Measurements from ENCODE around the gene DNASE1L3.
"Not testable (repeated sequence)": the region's sequence is repeated elsewhere in the genome, so short reads cannot be mapped to it uniquely, and the experiment has no call there.

Gene DNASE1L3

GRCh38 chr3:58210761-58211460 is at the start of gene DNASE1L3:
DNASE1L3 (minus strand) TSS chr3:58210972; CDS start chr3:58210906, 66 bp downstream.
- no peak for DNase-seq (ENCODE audit: low read depth in 2 of 2)

GRCh38 chr3:58260261-58260731 is 49.5 kb upstream of the DNASE1L3 start:
- DNase-seq (ENCODE audit: low read depth in 2 of 2) = no peak

GRCh38 chr3:58258392-58259055 is 47.8 kb upstream of the DNASE1L3 start:
- DNase-seq (ENCODE audit: low read depth in 2 of 2) = no peak

GRCh38 chr3:58256511-58256910 is 45.7 kb upstream of the DNASE1L3 start:
- DNase-seq (ENCODE audit: low read depth in 2 of 2) = no peak

- no peak for DNase-seq (ENCODE audit: low read depth in 2 of 2)
Observed at GRCh38 chr3:58256061-58256460, 45.3 kb upstream of the DNASE1L3 start.

GRCh38 chr3:58254144-58254543 is 43.4 kb upstream of the DNASE1L3 start:
- DNase-seq (ENCODE audit: low read depth in 2 of 2) = no peak

GRCh38 chr3:58251631-58252035 is 40.9 kb upstream of the DNASE1L3 start:
- no peak for DNase-seq (ENCODE audit: low read depth in 2 of 2)

GRCh38 chr3:58250093-58250707 is 39.4 kb upstream of the DNASE1L3 start:
- DNase-seq (ENCODE audit: low read depth in 2 of 2) = no peak

- DNase-seq (ENCODE audit: low read depth in 2 of 2) = no peak
Observed at GRCh38 chr3:58249358-58250092, 38.8 kb upstream of the DNASE1L3 start.

- DNase-seq (ENCODE audit: low read depth in 2 of 2) = no peak
Observed at GRCh38 chr3:58246148-58247047, 35.6 kb upstream of the DNASE1L3 start.

- no peak for DNase-seq (ENCODE audit: low read depth in 2 of 2)
Observed at GRCh38 chr3:58243976-58244585, 33.3 kb upstream of the DNASE1L3 start.

- not testable (repeated sequence) for DNase-seq (ENCODE audit: low read depth in 2 of 2)
Observed at GRCh38 chr3:58242860-58243259, 32.1 kb upstream of the DNASE1L3 start.

- DNase-seq (ENCODE audit: low read depth in 2 of 2) = no peak
Observed at GRCh38 chr3:58242340-58242739, 31.6 kb upstream of the DNASE1L3 start.

GRCh38 chr3:58241306-58242044 is 30.7 kb upstream of the DNASE1L3 start:
- DNase-seq (ENCODE audit: low read depth in 2 of 2) = no peak

- no peak for DNase-seq (ENCODE audit: low read depth in 2 of 2)
Observed at GRCh38 chr3:58238830-58239229, 28.1 kb upstream of the DNASE1L3 start.

GRCh38 chr3:58237941-58238681 is 27.3 kb upstream of the DNASE1L3 start:
- DNase-seq (ENCODE audit: low read depth in 2 of 2) = no peak

GRCh38 chr3:58237238-58237940 is 26.6 kb upstream of the DNASE1L3 start, which contains the start of gene ABHD6:
ABHD6 (plus strand) TSS chr3:58237792; CDS start chr3:58256587, 18,795 bp downstream.
- DNase-seq (ENCODE audit: low read depth in 2 of 2) = peak; percentile 40 to 43

GRCh38 chr3:58236527-58237237 is 25.9 kb upstream of the DNASE1L3 start:
- DNase-seq (ENCODE audit: low read depth in 2 of 2) = no peak

Measured in fibroblast of skin of left quadriceps (primary cell).